ENCODE measurements around the gene EYS. TPM values are rescaled to one million over a fixed set of nuclear protein-coding genes. Genes with fewer than 3 reads are reported as not detected.

EYS gene
- total and polyA plus RNA-seq, 7 donors: 0.07 to 0.46 TPM; not detected in 5

DNA sequence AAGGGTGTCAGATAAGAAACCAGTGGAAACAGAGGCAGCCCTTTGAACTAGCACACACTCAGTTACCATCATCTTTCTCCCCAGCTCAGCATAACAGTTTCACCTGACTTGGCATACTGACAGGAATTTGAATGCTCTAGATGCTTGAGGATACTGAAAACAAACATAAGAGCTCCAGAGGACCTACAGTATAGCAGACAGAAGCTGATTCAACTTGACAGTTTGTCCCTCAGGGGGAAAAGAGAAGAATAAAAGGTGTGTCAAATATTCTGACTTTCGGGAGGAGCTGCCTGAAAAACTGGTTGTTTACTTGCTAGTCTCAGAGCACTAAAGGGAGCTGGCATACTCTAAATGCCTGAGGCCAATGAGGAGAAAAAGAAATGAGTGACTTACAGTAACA, 35.1 kb downstream of the EYS start:
- Histone ChIP-seq H3K36me3 (no peaks in the 10 kb centered on the region), H3K27ac (no peak overlapping the region), H3K9me3 (no peaks in the 10 kb centered on the region), H3K27me3 (no peaks in the 10 kb centered on the region), H3K4me3 (no peak overlapping the region), H3K4me1 (no peaks in the 10 kb centered on the region)
- DNase-seq: no peak
- WGBS, 2 donors: 61 to 80% methylated on average over 1 of the region's 1 CpG
- no peak for TF ChIP-seq POLR2A (IDR thresholded peaks at IDR 0.05)
- TF ChIP-seq, protein P1, sequence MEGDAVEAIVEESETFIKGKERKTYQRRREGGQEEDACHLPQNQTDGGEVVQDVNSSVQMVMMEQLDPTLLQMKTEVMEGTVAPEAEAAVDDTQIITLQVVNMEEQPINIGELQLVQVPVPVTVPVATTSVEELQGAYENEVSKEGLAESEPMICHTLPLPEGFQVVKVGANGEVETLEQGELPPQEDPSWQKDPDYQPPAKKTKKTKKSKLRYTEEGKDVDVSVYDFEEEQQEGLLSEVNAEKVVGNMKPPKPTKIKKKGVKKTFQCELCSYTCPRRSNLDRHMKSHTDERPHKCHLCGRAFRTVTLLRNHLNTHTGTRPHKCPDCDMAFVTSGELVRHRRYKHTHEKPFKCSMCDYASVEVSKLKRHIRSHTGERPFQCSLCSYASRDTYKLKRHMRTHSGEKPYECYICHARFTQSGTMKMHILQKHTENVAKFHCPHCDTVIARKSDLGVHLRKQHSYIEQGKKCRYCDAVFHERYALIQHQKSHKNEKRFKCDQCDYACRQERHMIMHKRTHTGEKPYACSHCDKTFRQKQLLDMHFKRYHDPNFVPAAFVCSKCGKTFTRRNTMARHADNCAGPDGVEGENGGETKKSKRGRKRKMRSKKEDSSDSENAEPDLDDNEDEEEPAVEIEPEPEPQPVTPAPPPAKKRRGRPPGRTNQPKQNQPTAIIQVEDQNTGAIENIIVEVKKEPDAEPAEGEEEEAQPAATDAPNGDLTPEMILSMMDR (IDR thresholded peaks at IDR 0.05): no peak
- no peak for TF ChIP-seq EP300 (IDR thresholded peaks at IDR 0.05)
- TF ChIP-seq POLR2AphosphoS5 (IDR thresholded peaks at IDR 0.05): no peak
- intact Hi-C loops (cut with DNase I): no loop called here

DNA sequence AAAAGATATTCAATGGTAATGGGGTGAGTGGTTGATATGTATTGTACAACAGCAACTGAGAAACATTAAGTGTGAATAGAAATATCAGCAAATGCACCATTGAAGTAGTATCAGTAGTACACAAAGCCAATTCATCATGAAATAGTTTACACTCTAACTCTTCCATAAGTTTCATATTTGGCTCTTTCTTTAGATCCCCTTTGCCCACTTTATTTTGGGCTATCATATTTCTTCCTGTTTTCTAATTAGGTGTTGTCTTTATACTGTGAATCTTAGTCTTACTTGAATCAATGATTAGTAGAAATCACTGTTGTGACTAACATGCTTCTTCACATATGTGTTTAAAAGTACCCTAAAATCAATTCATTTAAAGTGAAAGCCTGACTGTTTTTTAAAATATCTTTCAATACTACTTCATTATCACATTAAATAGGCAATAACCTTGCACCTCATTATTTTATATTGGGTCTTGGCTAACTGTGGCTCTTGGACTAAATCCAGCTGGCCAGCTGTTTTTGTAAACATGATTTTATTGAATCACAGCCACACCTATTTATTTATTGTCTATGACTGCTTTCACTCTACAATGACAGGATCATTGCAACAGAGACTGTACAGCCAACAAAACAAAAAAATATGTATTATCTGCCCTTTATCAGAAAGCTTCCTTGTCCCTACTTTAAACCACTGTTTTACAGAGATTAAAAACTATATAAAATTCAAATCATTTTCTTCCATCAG, 38.9 kb downstream of the EYS start:
- H3K27me3 ChIP-seq: no peaks in the 10 kb centered on the region
- H3K36me3 ChIP-seq: no peaks in the 10 kb centered on the region
- no peak overlapping the region for H3K27ac ChIP-seq
- no peaks in the 10 kb centered on the region for H3K9me3 ChIP-seq
- no peaks in the 10 kb centered on the region for H3K4me1 ChIP-seq
- TF ChIP-seq POLR2A (IDR thresholded peaks at IDR 0.05) (no peak), EP300 (IDR thresholded peaks at IDR 0.05) (no peak), POLR2AphosphoS5 (IDR thresholded peaks at IDR 0.05) (no peak)
- TF ChIP-seq, protein P1 (IDR thresholded peaks at IDR 0.05): no peak
- H3K4me3 ChIP-seq: no peak overlapping the region
- intact Hi-C loops (cut with DNase I): no loop called here
- no peak for DNase-seq

DNA sequence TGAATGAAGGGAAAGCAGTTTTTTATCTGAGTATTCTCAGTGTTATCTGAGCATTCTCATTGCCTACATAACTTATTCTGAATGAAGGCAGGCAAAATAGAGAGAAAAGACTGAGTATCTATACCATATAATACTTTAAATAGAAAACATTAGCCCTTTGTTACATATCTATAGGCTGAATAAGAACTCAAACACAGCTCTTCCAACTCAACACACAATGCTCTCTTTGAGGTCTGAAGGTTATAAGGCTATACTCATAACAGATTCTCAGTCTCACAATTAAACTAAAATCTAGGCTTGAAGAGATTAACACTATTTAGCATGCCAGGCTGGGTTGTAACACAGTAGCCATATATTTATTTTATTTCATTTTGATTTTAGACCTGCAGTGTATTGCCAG, 56.9 kb downstream of the EYS start:
- Histone ChIP-seq H3K9me3 (no peaks in the 10 kb centered on the region), H3K27me3 (no peaks in the 10 kb centered on the region), H3K27ac (no peak overlapping the region), H3K4me3 (no peak overlapping the region), H3K36me3 (no peaks in the 10 kb centered on the region), H3K4me1 (no peaks in the 10 kb centered on the region)
- DNase-seq: no peak
- intact Hi-C loops (cut with DNase I): no loop called here
- TF ChIP-seq EP300 (IDR thresholded peaks at IDR 0.05): no peak
- no peak for TF ChIP-seq POLR2A (IDR thresholded peaks at IDR 0.05)
- TF ChIP-seq POLR2AphosphoS5 (IDR thresholded peaks at IDR 0.05): no peak
- TF ChIP-seq, protein P1 (IDR thresholded peaks at IDR 0.05): no peak

DNA sequence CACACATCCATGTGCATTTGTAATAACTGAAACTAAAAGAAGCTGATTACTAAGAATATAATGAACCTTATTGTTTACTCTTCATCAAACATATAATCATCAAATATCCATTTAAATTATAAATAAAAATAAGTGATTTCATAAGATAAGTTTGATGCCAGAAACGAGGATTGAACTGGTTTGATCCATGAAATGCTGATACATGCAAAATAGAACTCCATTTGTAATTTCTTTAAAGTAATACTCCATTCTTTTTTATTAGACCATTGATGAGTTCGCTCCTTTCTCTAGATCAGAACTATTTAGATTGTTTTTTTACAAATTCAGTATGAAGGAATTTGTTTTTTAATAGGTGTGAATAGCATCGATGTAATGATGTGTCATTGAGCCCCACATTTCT, 57.6 kb downstream of the EYS start:
- 66 to 75% methylated on average over 3 of the region's 3 CpGs for WGBS, 2 donors
- Histone ChIP-seq H3K36me3 (no peaks in the 10 kb centered on the region), H3K4me3 (no peak overlapping the region), H3K27me3 (no peaks in the 10 kb centered on the region), H3K9me3 (no peaks in the 10 kb centered on the region), H3K4me1 (no peaks in the 10 kb centered on the region), H3K27ac (no peak overlapping the region)
- no peak for DNase-seq
- TF ChIP-seq POLR2A (IDR thresholded peaks at IDR 0.05) (no peak), POLR2AphosphoS5 (IDR thresholded peaks at IDR 0.05) (no peak), EP300 (IDR thresholded peaks at IDR 0.05) (no peak)
- TF ChIP-seq, protein P1 (IDR thresholded peaks at IDR 0.05): no peak
- intact Hi-C loops (cut with DNase I): no loop called here

DNA sequence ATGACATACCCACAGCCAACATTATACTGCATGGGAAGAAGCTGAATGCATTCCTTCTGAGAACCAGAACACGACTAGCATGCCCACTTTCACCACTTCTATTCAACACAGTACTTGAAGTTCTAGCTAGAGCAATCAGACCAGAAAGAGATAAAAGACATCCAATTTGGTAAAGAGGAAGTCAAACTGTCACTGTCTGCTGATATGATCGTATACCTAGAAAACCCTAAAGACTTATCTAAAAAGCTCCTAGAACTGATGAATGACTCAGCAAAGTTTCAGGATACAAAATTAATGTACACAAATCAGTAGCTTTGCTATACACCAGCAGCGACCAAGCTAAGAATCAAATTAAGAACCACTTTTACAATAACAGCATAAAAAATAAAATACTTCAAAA, 60.5 kb downstream of the EYS start:
- 59 to 86% methylated on average over 3 of the region's 3 CpGs for WGBS, 2 donors
- intact Hi-C loops (cut with DNase I): no loop called here
- H3K36me3 ChIP-seq: no peaks in the 10 kb centered on the region

More for the DNA sequence above, 60.5 kb downstream of the EYS start:
- Histone ChIP-seq H3K4me1 (no peaks in the 10 kb centered on the region), H3K27me3 (no peaks in the 10 kb centered on the region), H3K27ac (no peak overlapping the region), H3K4me3 (no peak overlapping the region), H3K9me3 (no peaks in the 10 kb centered on the region)
- TF ChIP-seq EP300 (IDR thresholded peaks at IDR 0.05) (no peak), POLR2AphosphoS5 (IDR thresholded peaks at IDR 0.05) (no peak), POLR2A (IDR thresholded peaks at IDR 0.05) (no peak)
- TF ChIP-seq, protein P1 (IDR thresholded peaks at IDR 0.05): no peak
- no peak for DNase-seq
